WTC11 (cell line): ENCODE results near the gene ADGRE1. TPM values are rescaled to one million over a fixed set of nuclear protein-coding genes. Genes with fewer than 3 reads are reported as not detected.

Source experiments
- ATAC-seq: fragments of 200-7000 bp; cut with Tn5 transposase; 2 replicates; pipeline ENCODE4 v1.10.0; 2021; ENCODE audit warnings: mild to moderate bottlenecking, moderate library complexity
- CTCF ChIA-PET: fragments of 300-600 bp; sonication (Branson Sonifier 250); formaldehyde crosslinking; loops from one replicate; lab custom pipeline; 2021; ENCODE audit warnings: antibody characterized with exemption; lab: Charles Lee
- POLR2A ChIA-PET: fragments of 350-600 bp; sonication (Branson Sonifier 250); formaldehyde crosslinking; loops from one replicate; lab custom pipeline; 2021; ENCODE audit warnings: antibody characterized with exemption; lab: Charles Lee
- DNase-seq: peaks from one replicate; pipeline ENCODE4 v3.0.0; 2021; ENCODE audit warnings: low spot score
- H3K27ac Mint-ChIP-seq: 2 replicates; pipeline ENCODE4 v1.8.0; 2021; ENCODE audit warnings: mixed read lengths
- H3K27me3 Mint-ChIP-seq: 2 replicates; pipeline ENCODE4 v1.8.0; 2021; ENCODE audit warnings: low read depth, mild to moderate bottlenecking, moderate library complexity, mixed read lengths
- H3K36me3 Mint-ChIP-seq: 2 replicates; pipeline ENCODE4 v1.8.0; 2021; ENCODE audit warnings: mixed read lengths
- H3K4me1 Mint-ChIP-seq: 2 replicates; pipeline ENCODE4 v1.8.0; 2022; ENCODE audit warnings: mixed read lengths
- H3K4me3 Mint-ChIP-seq: 2 replicates; pipeline ENCODE4 v1.8.0; 2021; ENCODE audit warnings: mild to moderate bottlenecking, moderate library complexity, mixed read lengths
- H3K9me3 Mint-ChIP-seq: 2 replicates; pipeline ENCODE4 v1.8.0; 2021; ENCODE audit warnings: mixed read lengths
- CREM ChIP-seq: sonication (generic); formaldehyde crosslinking; IDR thresholded peaks from 2 replicates; pipeline ENCODE4 v1.8.1; 2022; ENCODE audit warnings: mild to moderate bottlenecking, missing genetic modification reagents, moderate library complexity
- ELF4 ChIP-seq: sonication (generic); formaldehyde crosslinking; IDR thresholded peaks from 2 replicates; pipeline ENCODE4 v1.8.1; 2022; ENCODE audit warnings: low read depth, mild to moderate bottlenecking, moderate library complexity, missing genetic modification reagents
- GTF2I ChIP-seq: fragments of 250-450 bp; sonication (Bioruptor Pico); conservative IDR thresholded peaks from 2 replicates; pipeline ENCODE4 v1.4.0; 2021; ENCODE audit warnings: mild to moderate bottlenecking
- HMGA2 ChIP-seq: fragments of 250-450 bp; sonication (Bioruptor Pico); IDR thresholded peaks from 2 replicates; pipeline ENCODE4 v1.4.0; 2021; ENCODE audit warnings: mild to moderate bottlenecking, moderate library complexity
- KAT7 ChIP-seq: sonication (generic); formaldehyde crosslinking; IDR thresholded peaks from 2 replicates; pipeline ENCODE4 v1.8.1; 2023; ENCODE audit warnings: missing genetic modification reagents, mild to moderate bottlenecking, borderline replicate concordance
- NFATC4 ChIP-seq: fragments of 250-450 bp; sonication (Bioruptor Pico); IDR thresholded peaks from 2 replicates; pipeline ENCODE4 v1.9.0; 2021; ENCODE audit warnings: mild to moderate bottlenecking
- SP1 ChIP-seq: sonication (generic); formaldehyde crosslinking; conservative IDR thresholded peaks from 2 replicates; pipeline ENCODE4 v1.8.1; 2022; ENCODE audit warnings: missing genetic modification reagents
- ZNF121 ChIP-seq: sonication (generic); formaldehyde crosslinking; IDR thresholded peaks from 2 replicates; pipeline ENCODE4 v1.8.0; 2023; ENCODE audit warnings: missing genetic modification reagents
- ZNF423 ChIP-seq: fragments of 250-450 bp; sonication (Bioruptor Pico); IDR thresholded peaks from 2 replicates; pipeline ENCODE4 v2.1.2; 2022; ENCODE audit warnings: mild to moderate bottlenecking, moderate library complexity
- total RNA-seq: library from RNA; stranded (reverse); gene quantifications from 3 replicates; pipeline ENCODE4 v1.2.3, GENCODE V29; 2021
- TF ChIP-seq, protein P1 (sequence below): sonication (generic); formaldehyde crosslinking; IDR thresholded peaks from 2 replicates; pipeline ENCODE4 v1.8.0; 2023; ENCODE audit warnings: missing genetic modification reagents, mild to moderate bottlenecking, borderline replicate concordance
- TF ChIP-seq, protein P2 (sequence below): fragments of 250-450 bp; sonication (Bioruptor Pico); IDR thresholded peaks from 2 replicates; pipeline ENCODE4 v1.8.0; 2021; ENCODE audit warnings: mild to moderate bottlenecking
- TF ChIP-seq, protein P3 (sequence below): fragments of 250-450 bp; sonication (Bioruptor Pico); IDR thresholded peaks from 2 replicates; pipeline ENCODE4 v2.1.2; 2022; ENCODE audit warnings: mild to moderate bottlenecking, moderate library complexity
- TF ChIP-seq, protein P4 (sequence below): sonication (generic); formaldehyde crosslinking; IDR thresholded peaks from 2 replicates; pipeline ENCODE4 v1.8.1; 2022; ENCODE audit warnings: low read depth, missing genetic modification reagents, borderline replicate concordance
- TF ChIP-seq, protein P5 (sequence below): sonication (generic); formaldehyde crosslinking; IDR thresholded peaks from 2 replicates; pipeline ENCODE4 v1.8.1; 2023; ENCODE audit warnings: mild to moderate bottlenecking, missing genetic modification reagents, moderate library complexity
- TF ChIP-seq, protein P6 (sequence below): sonication (generic); formaldehyde crosslinking; IDR thresholded peaks from 2 replicates; pipeline ENCODE4 v1.8.0; 2023; ENCODE audit warnings: mild to moderate bottlenecking, missing genetic modification reagents
- TF ChIP-seq, protein P7 (sequence below): sonication (generic); formaldehyde crosslinking; IDR thresholded peaks from 2 replicates; pipeline ENCODE4 v1.8.1; 2022; ENCODE audit warnings: mild to moderate bottlenecking, moderate library complexity, missing genetic modification reagents

Gene ADGRE1
- total RNA-seq, 1 experiment from 2014 or later = not detected

DNA sequence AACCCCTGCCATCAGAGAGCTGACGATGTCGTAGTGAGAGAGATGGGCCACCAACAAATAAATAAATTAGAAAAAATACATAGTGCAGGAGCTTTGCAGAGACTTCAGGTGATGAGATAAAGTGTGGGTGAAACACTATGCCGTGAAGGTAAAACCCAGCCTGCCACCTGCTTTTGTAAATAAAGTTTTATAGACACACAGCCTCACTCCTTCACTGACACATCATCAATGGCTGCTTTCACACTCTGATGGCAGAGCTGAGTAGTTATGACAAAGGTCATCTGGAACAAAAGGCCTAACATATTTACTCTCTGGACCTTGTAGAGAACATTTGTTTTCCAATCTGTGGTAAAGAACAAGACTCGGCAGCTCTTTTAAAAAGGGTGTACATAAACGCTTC lies 88.8 kb downstream of the ADGRE1 start (continued):
- TF ChIP-seq, protein P1, sequence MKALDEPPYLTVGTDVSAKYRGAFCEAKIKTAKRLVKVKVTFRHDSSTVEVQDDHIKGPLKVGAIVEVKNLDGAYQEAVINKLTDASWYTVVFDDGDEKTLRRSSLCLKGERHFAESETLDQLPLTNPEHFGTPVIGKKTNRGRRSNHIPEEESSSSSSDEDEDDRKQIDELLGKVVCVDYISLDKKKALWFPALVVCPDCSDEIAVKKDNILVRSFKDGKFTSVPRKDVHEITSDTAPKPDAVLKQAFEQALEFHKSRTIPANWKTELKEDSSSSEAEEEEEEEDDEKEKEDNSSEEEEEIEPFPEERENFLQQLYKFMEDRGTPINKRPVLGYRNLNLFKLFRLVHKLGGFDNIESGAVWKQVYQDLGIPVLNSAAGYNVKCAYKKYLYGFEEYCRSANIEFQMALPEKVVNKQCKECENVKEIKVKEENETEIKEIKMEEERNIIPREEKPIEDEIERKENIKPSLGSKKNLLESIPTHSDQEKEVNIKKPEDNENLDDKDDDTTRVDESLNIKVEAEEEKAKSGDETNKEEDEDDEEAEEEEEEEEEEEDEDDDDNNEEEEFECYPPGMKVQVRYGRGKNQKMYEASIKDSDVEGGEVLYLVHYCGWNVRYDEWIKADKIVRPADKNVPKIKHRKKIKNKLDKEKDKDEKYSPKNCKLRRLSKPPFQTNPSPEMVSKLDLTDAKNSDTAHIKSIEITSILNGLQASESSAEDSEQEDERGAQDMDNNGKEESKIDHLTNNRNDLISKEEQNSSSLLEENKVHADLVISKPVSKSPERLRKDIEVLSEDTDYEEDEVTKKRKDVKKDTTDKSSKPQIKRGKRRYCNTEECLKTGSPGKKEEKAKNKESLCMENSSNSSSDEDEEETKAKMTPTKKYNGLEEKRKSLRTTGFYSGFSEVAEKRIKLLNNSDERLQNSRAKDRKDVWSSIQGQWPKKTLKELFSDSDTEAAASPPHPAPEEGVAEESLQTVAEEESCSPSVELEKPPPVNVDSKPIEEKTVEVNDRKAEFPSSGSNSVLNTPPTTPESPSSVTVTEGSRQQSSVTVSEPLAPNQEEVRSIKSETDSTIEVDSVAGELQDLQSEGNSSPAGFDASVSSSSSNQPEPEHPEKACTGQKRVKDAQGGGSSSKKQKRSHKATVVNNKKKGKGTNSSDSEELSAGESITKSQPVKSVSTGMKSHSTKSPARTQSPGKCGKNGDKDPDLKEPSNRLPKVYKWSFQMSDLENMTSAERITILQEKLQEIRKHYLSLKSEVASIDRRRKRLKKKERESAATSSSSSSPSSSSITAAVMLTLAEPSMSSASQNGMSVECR (CRISPR knock-in tag) = no peak
- no peak for TF ChIP-seq HMGA2 (CRISPR knock-in tag)
- TF ChIP-seq CREM (CRISPR knock-in tag) = no peak
- no peak for TF ChIP-seq ELF4 (CRISPR knock-in tag)
- TF ChIP-seq SP1 = no peak

DNA sequence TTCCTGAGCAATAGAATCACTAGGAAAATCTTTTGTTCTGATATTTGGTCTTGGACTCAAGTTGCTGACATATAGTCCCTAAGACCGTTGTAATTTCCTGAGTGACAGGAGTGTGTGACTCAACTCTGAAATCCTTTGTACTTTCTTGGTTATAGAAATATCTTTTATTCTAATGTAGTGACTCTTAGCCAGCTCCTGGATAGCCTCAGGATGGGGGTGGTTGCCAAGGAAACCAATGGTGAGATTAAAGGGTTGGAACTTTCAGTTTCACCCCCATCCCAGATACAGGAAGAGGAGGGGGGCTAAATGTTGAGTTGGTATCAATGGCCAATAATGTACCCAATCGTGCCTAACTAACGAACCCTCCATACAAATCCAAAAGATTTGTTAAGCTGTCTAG lies 92.0 kb downstream of the ADGRE1 start:
- no peak for ATAC-seq
- H3K36me3 Mint-ChIP-seq = peaks cover 71% of the 10 kb centered on the region
- H3K27ac Mint-ChIP-seq = no peak overlapping the region
- H3K27me3 Mint-ChIP-seq = peaks cover 8% of the 10 kb centered on the region; the same call in 1 of the 2 replicates
- H3K9me3 Mint-ChIP-seq = peaks cover 81% of the 10 kb centered on the region
- no peaks in the 10 kb centered on the region for H3K4me1 Mint-ChIP-seq
- ChIA-PET CTCF (no interaction called here), POLR2A (no interaction called here)
- no peak overlapping the region for H3K4me3 Mint-ChIP-seq
- no peak for DNase-seq
- TF ChIP-seq NFATC4 (CRISPR knock-in tag) (no peak), ZNF121 (CRISPR knock-in tag) (no peak), GTF2I (CRISPR knock-in tag) (no peak), ZNF423 (CRISPR knock-in tag) (no peak), KAT7 (CRISPR knock-in tag) (no peak)
- TF ChIP-seq, protein P1 (CRISPR knock-in tag) = no peak
- TF ChIP-seq, protein P2, sequence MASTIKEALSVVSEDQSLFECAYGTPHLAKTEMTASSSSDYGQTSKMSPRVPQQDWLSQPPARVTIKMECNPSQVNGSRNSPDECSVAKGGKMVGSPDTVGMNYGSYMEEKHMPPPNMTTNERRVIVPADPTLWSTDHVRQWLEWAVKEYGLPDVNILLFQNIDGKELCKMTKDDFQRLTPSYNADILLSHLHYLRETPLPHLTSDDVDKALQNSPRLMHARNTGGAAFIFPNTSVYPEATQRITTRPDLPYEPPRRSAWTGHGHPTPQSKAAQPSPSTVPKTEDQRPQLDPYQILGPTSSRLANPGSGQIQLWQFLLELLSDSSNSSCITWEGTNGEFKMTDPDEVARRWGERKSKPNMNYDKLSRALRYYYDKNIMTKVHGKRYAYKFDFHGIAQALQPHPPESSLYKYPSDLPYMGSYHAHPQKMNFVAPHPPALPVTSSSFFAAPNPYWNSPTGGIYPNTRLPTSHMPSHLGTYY (CRISPR knock-in tag) = no peak
- TF ChIP-seq, protein P3, sequence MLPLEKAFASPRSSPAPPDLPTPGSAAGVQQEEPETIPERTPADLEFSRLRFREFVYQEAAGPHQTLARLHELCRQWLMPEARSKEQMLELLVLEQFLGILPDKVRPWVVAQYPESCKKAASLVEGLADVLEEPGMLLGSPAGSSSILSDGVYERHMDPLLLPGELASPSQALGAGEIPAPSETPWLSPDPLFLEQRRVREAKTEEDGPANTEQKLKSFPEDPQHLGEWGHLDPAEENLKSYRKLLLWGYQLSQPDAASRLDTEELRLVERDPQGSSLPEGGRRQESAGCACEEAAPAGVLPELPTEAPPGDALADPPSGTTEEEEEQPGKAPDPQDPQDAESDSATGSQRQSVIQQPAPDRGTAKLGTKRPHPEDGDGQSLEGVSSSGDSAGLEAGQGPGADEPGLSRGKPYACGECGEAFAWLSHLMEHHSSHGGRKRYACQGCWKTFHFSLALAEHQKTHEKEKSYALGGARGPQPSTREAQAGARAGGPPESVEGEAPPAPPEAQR (CRISPR knock-in tag) = no peak
- TF ChIP-seq, protein P4, sequence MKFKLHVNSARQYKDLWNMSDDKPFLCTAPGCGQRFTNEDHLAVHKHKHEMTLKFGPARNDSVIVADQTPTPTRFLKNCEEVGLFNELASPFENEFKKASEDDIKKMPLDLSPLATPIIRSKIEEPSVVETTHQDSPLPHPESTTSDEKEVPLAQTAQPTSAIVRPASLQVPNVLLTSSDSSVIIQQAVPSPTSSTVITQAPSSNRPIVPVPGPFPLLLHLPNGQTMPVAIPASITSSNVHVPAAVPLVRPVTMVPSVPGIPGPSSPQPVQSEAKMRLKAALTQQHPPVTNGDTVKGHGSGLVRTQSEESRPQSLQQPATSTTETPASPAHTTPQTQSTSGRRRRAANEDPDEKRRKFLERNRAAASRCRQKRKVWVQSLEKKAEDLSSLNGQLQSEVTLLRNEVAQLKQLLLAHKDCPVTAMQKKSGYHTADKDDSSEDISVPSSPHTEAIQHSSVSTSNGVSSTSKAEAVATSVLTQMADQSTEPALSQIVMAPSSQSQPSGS = no peak
- TF ChIP-seq, protein P5, sequence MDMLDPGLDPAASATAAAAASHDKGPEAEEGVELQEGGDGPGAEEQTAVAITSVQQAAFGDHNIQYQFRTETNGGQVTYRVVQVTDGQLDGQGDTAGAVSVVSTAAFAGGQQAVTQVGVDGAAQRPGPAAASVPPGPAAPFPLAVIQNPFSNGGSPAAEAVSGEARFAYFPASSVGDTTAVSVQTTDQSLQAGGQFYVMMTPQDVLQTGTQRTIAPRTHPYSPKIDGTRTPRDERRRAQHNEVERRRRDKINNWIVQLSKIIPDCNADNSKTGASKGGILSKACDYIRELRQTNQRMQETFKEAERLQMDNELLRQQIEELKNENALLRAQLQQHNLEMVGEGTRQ = no peak
- TF ChIP-seq, protein P6, sequence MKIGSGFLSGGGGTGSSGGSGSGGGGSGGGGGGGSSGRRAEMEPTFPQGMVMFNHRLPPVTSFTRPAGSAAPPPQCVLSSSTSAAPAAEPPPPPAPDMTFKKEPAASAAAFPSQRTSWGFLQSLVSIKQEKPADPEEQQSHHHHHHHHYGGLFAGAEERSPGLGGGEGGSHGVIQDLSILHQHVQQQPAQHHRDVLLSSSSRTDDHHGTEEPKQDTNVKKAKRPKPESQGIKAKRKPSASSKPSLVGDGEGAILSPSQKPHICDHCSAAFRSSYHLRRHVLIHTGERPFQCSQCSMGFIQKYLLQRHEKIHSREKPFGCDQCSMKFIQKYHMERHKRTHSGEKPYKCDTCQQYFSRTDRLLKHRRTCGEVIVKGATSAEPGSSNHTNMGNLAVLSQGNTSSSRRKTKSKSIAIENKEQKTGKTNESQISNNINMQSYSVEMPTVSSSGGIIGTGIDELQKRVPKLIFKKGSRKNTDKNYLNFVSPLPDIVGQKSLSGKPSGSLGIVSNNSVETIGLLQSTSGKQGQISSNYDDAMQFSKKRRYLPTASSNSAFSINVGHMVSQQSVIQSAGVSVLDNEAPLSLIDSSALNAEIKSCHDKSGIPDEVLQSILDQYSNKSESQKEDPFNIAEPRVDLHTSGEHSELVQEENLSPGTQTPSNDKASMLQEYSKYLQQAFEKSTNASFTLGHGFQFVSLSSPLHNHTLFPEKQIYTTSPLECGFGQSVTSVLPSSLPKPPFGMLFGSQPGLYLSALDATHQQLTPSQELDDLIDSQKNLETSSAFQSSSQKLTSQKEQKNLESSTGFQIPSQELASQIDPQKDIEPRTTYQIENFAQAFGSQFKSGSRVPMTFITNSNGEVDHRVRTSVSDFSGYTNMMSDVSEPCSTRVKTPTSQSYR (CRISPR knock-in tag) = no peak
- TF ChIP-seq, protein P7, sequence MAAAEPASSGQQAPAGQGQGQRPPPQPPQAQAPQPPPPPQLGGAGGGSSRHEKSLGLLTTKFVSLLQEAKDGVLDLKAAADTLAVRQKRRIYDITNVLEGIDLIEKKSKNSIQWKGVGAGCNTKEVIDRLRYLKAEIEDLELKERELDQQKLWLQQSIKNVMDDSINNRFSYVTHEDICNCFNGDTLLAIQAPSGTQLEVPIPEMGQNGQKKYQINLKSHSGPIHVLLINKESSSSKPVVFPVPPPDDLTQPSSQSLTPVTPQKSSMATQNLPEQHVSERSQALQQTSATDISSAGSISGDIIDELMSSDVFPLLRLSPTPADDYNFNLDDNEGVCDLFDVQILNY (CRISPR knock-in tag) = no peak
